HCT116 (cell line): ENCODE measurements around the gene TMEM94. TPM values are rescaled to one million over a fixed set of nuclear protein-coding genes. Genes with fewer than 3 reads are reported as not detected.

ENCODE experiments used
- TCF7L2 ChIP-seq: IDR thresholded peaks from 2 replicates; pipeline ENCODE4 v1.7.0; 2011; ENCODE audit warnings: borderline replicate concordance, inconsistent platforms; ENCODE audit not compliant: insufficient read depth, insufficient read length; ENCODE audit errors: extremely low read depth
- ZFX ChIP-seq: fragments of 450-650 bp; IDR thresholded peaks from 2 replicates; pipeline ENCODE4 v1.6.1; 2017
- microRNA-seq: library from miRNA; unstranded; fragments of <30 nt; microRNA quantifications from one replicate; pipeline ENCODE4, GENCODE V29; 2016; ENCODE audit warnings: borderline number of aligned reads
- total RNA-seq: library from RNA; stranded (reverse); gene quantifications from one replicate; pipeline ENCODE4 v1.2.1, GENCODE V29; 2021; ENCODE audit not compliant: unreplicated experiment

Gene TMEM94
- total RNA-seq, 1 experiment from 2014 or later, result 75.4 TPM

DNA sequence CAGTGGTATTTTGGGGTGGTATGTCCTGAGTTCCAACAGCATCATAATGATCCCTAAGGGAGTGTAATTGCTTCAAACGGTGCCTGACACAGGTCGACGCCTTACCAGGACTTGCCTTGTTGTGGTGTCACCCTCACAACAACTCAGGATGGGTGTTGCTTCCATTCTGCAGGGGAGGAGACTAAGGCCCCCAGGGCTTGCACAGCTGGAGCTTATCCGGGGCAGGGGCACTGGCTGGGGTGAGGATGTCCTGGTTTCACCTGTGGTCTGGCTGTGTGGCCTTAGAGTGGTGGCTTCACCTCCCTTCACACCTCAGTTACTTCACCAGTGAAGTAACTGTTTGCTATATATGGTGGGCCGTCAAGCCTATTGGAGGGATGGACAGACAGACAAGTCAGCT lies 92.4 kb downstream of the TMEM94 start (continued):
- no peak for TF ChIP-seq ZFX
- TF ChIP-seq TCF7L2, result no peak

Small RNAs within 50 kb of the gene (microRNA-seq; reads per million reads assigned to microRNA genes)
- not detected for gene MIR6785

Other genes starting within 250 kb of the TMEM94 start
- gene GGA3, start 195.0 kb upstream of the TMEM94 start, total RNA-seq, result 58.3 TPM
- gene MRPS7, start 194.8 kb upstream of the TMEM94 start, total RNA-seq, result 104 TPM
- gene MIF4GD, start 185.4 kb upstream of the TMEM94 start, total RNA-seq, result 35.2 TPM
- gene SLC25A19, start 167.2 kb upstream of the TMEM94 start, total RNA-seq, result 38.7 TPM
- 146 TPM for gene GRB2, start 51.0 kb upstream of the TMEM94 start, total RNA-seq
- 38.4 TPM for gene CASKIN2, start 58.9 kb downstream of the TMEM94 start, total RNA-seq
- gene TSEN54, start 59.9 kb downstream of the TMEM94 start, total RNA-seq, result 87.3 TPM
- 209 TPM for gene LLGL2, start 69.1 kb downstream of the TMEM94 start, total RNA-seq
- gene MYO15B, start 131.2 kb downstream of the TMEM94 start, total RNA-seq, result 30.3 TPM
- gene SMIM5, start 176.8 kb downstream of the TMEM94 start, total RNA-seq, result 0.12 TPM
- 83.3 TPM for gene RECQL5, start 210.5 kb downstream of the TMEM94 start, total RNA-seq
- 149 TPM for gene SAP30BP, start 210.7 kb downstream of the TMEM94 start, total RNA-seq